GM23248 (cell line): Measurements from ENCODE around the gene CFAP20.

Experiments
- EZH2 ChIP-seq: fragments of 200-600 bp; sonication (generic); IDR thresholded peaks from 2 replicates; pipeline ENCODE4 v1.6.1; 2018; ENCODE audit warnings: antibody characterized with exemption, mild to moderate bottlenecking; ENCODE audit not compliant: insufficient read depth, poor library complexity, severe bottlenecking
- EZH2phosphoT487 ChIP-seq: fragments of 200-600 bp; sonication (generic); IDR thresholded peaks from 2 replicates; pipeline ENCODE4 v1.6.1; 2018; ENCODE audit warnings: antibody characterized with exemption, moderate library complexity, mild to moderate bottlenecking, low read depth; ENCODE audit not compliant: insufficient read depth

DNA sequence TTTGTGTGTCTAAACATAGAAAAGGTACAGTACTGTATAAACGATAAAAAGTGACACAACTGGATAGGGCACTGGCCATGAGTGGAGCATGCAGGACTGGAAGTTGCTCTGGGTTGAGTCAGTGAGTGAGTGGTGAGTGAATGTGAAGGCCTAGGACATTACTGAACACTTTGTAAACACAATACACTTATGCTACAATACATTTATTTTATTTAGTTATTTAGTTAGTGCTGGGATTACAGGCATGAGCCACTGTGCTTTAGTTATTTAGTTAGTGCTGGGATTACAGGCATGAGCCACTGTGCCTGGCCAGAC is 4.6 kb downstream of the CFAP20 start:
- no peak for TF ChIP-seq EZH2
- no peak for TF ChIP-seq EZH2phosphoT487
